GM12872 (cell line): Measurements from ENCODE around the gene FIP1L1.

ENCODE experiments used
- TF ChIP-seq, protein P1 (sequence below): IDR thresholded peaks from 3 replicates; pipeline ENCODE4 v1.5.1; 2011; ENCODE audit warnings: low read depth, mild to moderate bottlenecking, low read length, moderate library complexity; ENCODE audit not compliant: insufficient read depth

FIP1L1 gene

DNA sequence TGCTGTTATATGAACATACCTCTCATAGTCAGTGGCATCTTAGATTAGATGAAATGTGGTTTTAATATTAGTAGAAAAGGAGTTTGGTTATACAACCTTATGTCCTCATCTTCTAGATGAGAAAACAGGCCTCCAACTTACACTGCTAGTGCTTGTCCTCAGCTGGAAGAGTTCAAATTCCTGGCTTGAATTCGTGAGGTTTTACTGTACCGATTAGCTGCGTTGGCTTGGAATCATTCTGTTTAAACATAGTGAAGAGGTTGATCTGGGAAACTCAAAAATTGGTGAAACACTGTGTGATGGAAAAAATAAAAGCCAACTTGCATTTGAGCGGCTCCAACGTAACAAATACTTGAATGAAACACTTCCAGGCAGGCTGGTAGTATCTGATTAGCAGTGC is 132.9 kb downstream of the FIP1L1 start:
- TF ChIP-seq, protein P1, sequence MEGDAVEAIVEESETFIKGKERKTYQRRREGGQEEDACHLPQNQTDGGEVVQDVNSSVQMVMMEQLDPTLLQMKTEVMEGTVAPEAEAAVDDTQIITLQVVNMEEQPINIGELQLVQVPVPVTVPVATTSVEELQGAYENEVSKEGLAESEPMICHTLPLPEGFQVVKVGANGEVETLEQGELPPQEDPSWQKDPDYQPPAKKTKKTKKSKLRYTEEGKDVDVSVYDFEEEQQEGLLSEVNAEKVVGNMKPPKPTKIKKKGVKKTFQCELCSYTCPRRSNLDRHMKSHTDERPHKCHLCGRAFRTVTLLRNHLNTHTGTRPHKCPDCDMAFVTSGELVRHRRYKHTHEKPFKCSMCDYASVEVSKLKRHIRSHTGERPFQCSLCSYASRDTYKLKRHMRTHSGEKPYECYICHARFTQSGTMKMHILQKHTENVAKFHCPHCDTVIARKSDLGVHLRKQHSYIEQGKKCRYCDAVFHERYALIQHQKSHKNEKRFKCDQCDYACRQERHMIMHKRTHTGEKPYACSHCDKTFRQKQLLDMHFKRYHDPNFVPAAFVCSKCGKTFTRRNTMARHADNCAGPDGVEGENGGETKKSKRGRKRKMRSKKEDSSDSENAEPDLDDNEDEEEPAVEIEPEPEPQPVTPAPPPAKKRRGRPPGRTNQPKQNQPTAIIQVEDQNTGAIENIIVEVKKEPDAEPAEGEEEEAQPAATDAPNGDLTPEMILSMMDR, result no peak
